Activated naive CD4-positive, alpha-beta T cell treated with anti-CD3 and anti-CD28 coated beads for 36 hours (primary cell): Measurements from ENCODE around the gene VENTX. TPM values are rescaled to one million over a fixed set of nuclear protein-coding genes. Genes with fewer than 3 reads are reported as not detected.

ENCODE experiments used
- CTCF ChIA-PET: fragments of 350-600 bp; sonication (Branson Sonifier 250); formaldehyde crosslinking; loops from one replicate; lab custom pipeline; 2021; ENCODE audit warnings: antibody characterized with exemption; lab: Charles Lee
- DNase-seq: peaks from one replicate; pipeline ENCODE4 v3.0.0-alpha.2; 2020
- H3K27ac Mint-ChIP-seq: one replicate; pipeline ENCODE4 v1.8.0; 2021; ENCODE audit warnings: mild to moderate bottlenecking, mixed read lengths
- H3K27me3 Mint-ChIP-seq: one replicate; pipeline ENCODE4 v1.8.0; 2021; ENCODE audit warnings: low read depth, mixed read lengths
- H3K36me3 Mint-ChIP-seq: one replicate; pipeline ENCODE4 v1.8.0; 2021; ENCODE audit warnings: low read depth, mixed read lengths
- H3K4me1 Mint-ChIP-seq: one replicate; pipeline ENCODE4 v1.8.0; 2021; ENCODE audit warnings: low read depth, mixed read lengths
- H3K4me3 Mint-ChIP-seq: one replicate; pipeline ENCODE4 v1.8.0; 2021; ENCODE audit warnings: mild to moderate bottlenecking, moderate library complexity, mixed read lengths
- H3K9me3 Mint-ChIP-seq: one replicate; pipeline ENCODE4 v1.8.0; 2021; ENCODE audit warnings: mixed read lengths
- intact Hi-C: fragments of 100-400 bp; cut with micrococcal nuclease; formaldehyde crosslinking; loops from one replicate; pipeline ENCODE4 v1.15.1; 2023
- total RNA-seq, 2 experiments: library from RNA; stranded (reverse); gene quantifications; one replicate each; pipeline ENCODE4 v1.2.3, GENCODE V29; 2021

Gene VENTX
- total RNA-seq, 2 experiments from 2014 or later: not detected

GRCh38 chr10:133275684-133276092 is 38.0 kb downstream of the VENTX start:
- Mint-ChIP-seq H3K27me3 (no peaks in the 10 kb centered on the region), H3K4me3 (peak overlapping the region; percentile 86), H3K9me3 (no peaks in the 10 kb centered on the region), H3K36me3 (peaks cover 11% of the 10 kb centered on the region), H3K27ac (peak overlapping the region; percentile 91), H3K4me1 (peaks cover 23% of the 10 kb centered on the region)
- peak; percentile 60 for DNase-seq
- CTCF ChIA-PET: interaction anchor here (0.7 to 1.7 kb wide), 9 partner anchors 10 to 132 kb away, joined by 3 to 9 read pairs (median 6); no protein-coding TSS in a partner anchor
- intact Hi-C loops: loop anchor here (1.0 to 5.0 kb wide), 7 partner anchors 16 to 738 kb away; partner anchors contain the start of gene INPP5A

DNA sequence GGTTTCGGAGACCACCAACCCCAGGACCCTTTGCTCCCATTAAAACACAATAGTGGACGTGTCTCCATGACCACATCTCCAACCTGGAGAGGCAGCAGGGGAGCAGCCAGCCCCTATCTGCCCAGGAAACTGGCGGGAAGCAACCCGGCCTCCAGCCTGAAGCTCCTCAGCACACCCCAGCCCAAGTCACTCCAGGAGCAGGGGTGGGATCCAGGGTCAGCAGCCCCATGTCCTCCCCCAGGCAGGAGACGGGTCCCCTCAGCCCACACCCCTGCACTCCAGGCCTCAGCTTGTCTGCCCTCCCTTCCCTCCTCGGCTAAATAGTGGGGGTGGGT is 38.4 kb downstream of the VENTX start:
- peaks cover 23% of the 10 kb centered on the region for H3K4me1 Mint-ChIP-seq
- intact Hi-C loops: loop anchor here (5.0 kb wide), 2 partner anchors 314 to 344 kb away; no protein-coding TSS in a partner anchor
- peak overlapping the region; percentile 86 for H3K4me3 Mint-ChIP-seq
- H3K9me3 Mint-ChIP-seq: no peaks in the 10 kb centered on the region
- no peaks in the 10 kb centered on the region for H3K27me3 Mint-ChIP-seq
- peaks cover 11% of the 10 kb centered on the region for H3K36me3 Mint-ChIP-seq
- H3K27ac Mint-ChIP-seq: peak overlapping the region; percentile 91
- CTCF ChIA-PET: interaction anchor here (0.6 to 1.7 kb wide), 6 partner anchors 11 to 133 kb away, joined by 4 to 9 read pairs (median 6); no protein-coding TSS in a partner anchor
- no peak for DNase-seq

- H3K4me1 Mint-ChIP-seq: peaks cover 23% of the 10 kb centered on the region
- H3K27me3 Mint-ChIP-seq: no peaks in the 10 kb centered on the region
- no peaks in the 10 kb centered on the region for H3K9me3 Mint-ChIP-seq
- peak within 1 kb of the TSS; percentile 91 for H3K27ac Mint-ChIP-seq
- CTCF ChIA-PET: interaction anchor here (0.6 to 1.7 kb wide), 5 partner anchors 11 to 133 kb away, joined by 3 to 8 read pairs (median 4); no protein-coding TSS in a partner anchor
- peak within 1 kb of the TSS; percentile 86 for H3K4me3 Mint-ChIP-seq
- intact Hi-C loops: loop anchor here (5.0 kb wide), 2 partner anchors 314 to 344 kb away; no protein-coding TSS in a partner anchor
- peak; percentile 77 for DNase-seq
- peaks cover 11% of the 10 kb centered on the region for H3K36me3 Mint-ChIP-seq
Measured at GRCh38 chr10:133276435-133277201, 39.0 kb downstream of the VENTX start, which contains the start of gene ADAM8. ADAM8 (minus strand) TSS chr10:133276868; CDS start chr10:133276817, 51 bp downstream.

GRCh38 chr10:133277277-133277992 is 39.8 kb downstream of the VENTX start:
- Mint-ChIP-seq H3K4me3 (peak overlapping the region; percentile 32), H3K27me3 (no peaks in the 10 kb centered on the region), H3K9me3 (no peaks in the 10 kb centered on the region), H3K4me1 (peaks cover 23% of the 10 kb centered on the region), H3K27ac (no peak overlapping the region), H3K36me3 (peaks cover 7% of the 10 kb centered on the region)
- CTCF ChIA-PET: interaction anchor here (0.7 to 1.6 kb wide), 3 partner anchors 20 to 134 kb away, joined by 3 to 4 read pairs (median 4); no protein-coding TSS in a partner anchor
- intact Hi-C loops: loop anchor here (5.0 kb wide), 2 partner anchors 315 to 345 kb away; no protein-coding TSS in a partner anchor
- no peak for DNase-seq

- Mint-ChIP-seq H3K27ac (peak overlapping the region; percentile 19), H3K4me1 (peaks cover 23% of the 10 kb centered on the region), H3K27me3 (no peaks in the 10 kb centered on the region), H3K9me3 (no peaks in the 10 kb centered on the region), H3K4me3 (no peak overlapping the region), H3K36me3 (peaks cover 7% of the 10 kb centered on the region)
- intact Hi-C loops: loop anchor here (5.0 kb wide), 2 partner anchors 316 to 346 kb away; no protein-coding TSS in a partner anchor
- DNase-seq: no peak
- CTCF ChIA-PET: interaction anchor here (1.0 to 2.8 kb wide), 4 partner anchors 20 to 135 kb away, joined by 3 to 7 read pairs (median 4); no protein-coding TSS in a partner anchor
Measured at GRCh38 chr10:133277993-133278576, 40.4 kb downstream of the VENTX start.

DNA sequence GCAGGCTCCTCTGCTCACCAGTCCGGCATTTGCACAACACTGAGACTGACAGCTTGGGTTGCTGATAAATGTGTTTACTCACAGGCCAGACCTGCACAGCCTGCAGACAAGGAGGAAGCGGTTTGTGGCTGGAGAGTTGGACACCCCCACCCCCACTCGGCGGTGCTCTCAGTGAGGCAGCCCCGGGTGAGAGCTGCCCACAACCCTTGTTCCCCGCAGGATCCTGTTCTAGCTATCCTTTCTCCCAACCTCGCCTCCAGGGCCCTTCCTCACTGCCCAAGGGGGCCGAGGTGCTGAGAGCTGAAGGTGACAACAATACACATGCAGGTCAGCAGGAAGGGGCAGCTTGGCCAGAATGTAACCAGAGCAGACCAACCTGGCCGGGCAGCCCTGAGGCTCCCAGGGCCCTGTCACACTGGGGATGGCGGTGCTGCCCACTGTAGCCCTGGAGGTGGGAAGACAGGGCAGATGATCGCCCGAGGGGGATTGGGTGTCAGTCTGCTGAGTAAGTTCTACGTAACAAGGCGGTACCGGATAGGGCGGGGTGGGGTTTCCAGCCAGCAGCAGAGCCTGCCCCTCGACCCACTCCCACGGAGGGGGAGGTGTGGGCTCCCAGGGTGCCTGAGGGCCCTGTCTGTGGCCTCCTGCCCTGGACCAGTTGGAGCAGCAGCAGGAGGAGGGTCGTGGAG is 41.1 kb downstream of the VENTX start:
- H3K36me3 Mint-ChIP-seq: peaks cover 10% of the 10 kb centered on the region
- CTCF ChIA-PET: interaction anchor here (1.0 to 2.8 kb wide), 4 partner anchors 21 to 135 kb away, joined by 3 to 7 read pairs (median 4); no protein-coding TSS in a partner anchor
- no peaks in the 10 kb centered on the region for H3K9me3 Mint-ChIP-seq
- H3K4me3 Mint-ChIP-seq: no peak overlapping the region
- no peak for DNase-seq
- H3K27me3 Mint-ChIP-seq: no peaks in the 10 kb centered on the region
- peaks cover 23% of the 10 kb centered on the region for H3K4me1 Mint-ChIP-seq
- H3K27ac Mint-ChIP-seq: peak overlapping the region; percentile 19
- intact Hi-C loops: loop anchor here (5.0 kb wide), 2 partner anchors 316 to 346 kb away; no protein-coding TSS in a partner anchor

DNA sequence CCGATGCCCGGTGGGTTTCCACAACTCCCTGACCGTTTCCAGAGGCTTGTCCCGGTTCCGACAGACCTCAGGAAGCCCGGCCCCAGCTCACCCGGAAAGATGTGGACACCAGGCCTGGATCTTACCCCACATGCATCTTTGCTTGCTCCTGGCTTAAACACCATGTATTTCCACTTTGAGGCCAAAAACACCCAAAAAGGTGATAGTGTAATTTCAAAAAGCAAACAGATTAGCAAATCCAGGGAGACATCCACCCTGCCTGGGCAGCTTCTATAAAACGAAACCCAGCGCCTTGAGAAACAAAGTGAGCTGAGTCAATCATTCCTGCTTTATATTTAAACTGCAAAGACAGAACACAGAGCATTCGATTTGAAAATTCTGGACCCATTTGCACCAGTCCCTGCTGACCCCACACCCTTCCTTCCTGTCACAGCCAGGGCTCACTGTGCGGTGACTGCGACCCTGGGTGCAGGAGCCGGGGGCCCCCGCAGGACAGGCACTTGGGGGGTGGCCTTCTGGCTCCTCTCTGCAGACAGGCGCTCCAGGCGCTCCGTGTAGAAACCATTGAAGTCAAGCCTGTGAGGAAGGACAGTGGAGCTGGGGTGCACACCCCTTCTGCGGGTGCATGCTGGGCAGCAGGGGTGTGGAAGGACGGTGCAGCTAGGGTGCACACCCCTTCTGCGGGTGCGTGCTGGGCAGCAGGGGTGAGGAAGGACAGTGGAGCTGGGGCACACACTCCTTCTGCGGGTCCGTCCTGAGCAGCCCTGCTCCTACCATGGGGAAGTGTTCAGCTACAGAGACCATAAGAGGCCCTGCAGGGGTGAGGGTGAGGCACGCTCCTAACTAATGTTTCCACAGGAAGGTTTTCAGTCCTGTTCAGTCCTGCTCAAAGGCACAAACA is 41.9 kb downstream of the VENTX start:
- no peak for DNase-seq
- Mint-ChIP-seq H3K27ac (no peak overlapping the region), H3K27me3 (no peaks in the 10 kb centered on the region), H3K4me3 (no peak overlapping the region), H3K9me3 (no peaks in the 10 kb centered on the region), H3K36me3 (peaks cover 11% of the 10 kb centered on the region), H3K4me1 (peaks cover 23% of the 10 kb centered on the region)
- CTCF ChIA-PET: interaction anchor here (0.6 to 2.8 kb wide), 3 partner anchors 15 to 28 kb away, joined by 3 to 7 read pairs (median 4); no protein-coding TSS in a partner anchor
- intact Hi-C loops: loop anchor here (5.0 kb wide), 2 partner anchors 317 to 347 kb away; no protein-coding TSS in a partner anchor

GRCh38 chr10:133280391-133281059 is 42.9 kb downstream of the VENTX start:
- CTCF ChIA-PET: interaction anchor here (0.6 to 2.8 kb wide), 3 partner anchors 16 to 298 kb away, joined by 3 to 7 read pairs (median 3); no protein-coding TSS in a partner anchor
- DNase-seq: no peak
- H3K4me1 Mint-ChIP-seq: peaks cover 20% of the 10 kb centered on the region
- no peaks in the 10 kb centered on the region for H3K9me3 Mint-ChIP-seq
- intact Hi-C loops: no loop called here
- H3K27ac Mint-ChIP-seq: no peak overlapping the region
- peaks cover 10% of the 10 kb centered on the region for H3K36me3 Mint-ChIP-seq
- no peaks in the 10 kb centered on the region for H3K27me3 Mint-ChIP-seq
- no peak overlapping the region for H3K4me3 Mint-ChIP-seq

- Mint-ChIP-seq H3K9me3 (no peaks in the 10 kb centered on the region), H3K4me1 (peaks cover 17% of the 10 kb centered on the region), H3K27ac (no peak overlapping the region), H3K36me3 (peaks cover 15% of the 10 kb centered on the region), H3K27me3 (no peaks in the 10 kb centered on the region), H3K4me3 (no peak overlapping the region)
- DNase-seq: no peak
- intact Hi-C loops: no loop called here
- CTCF ChIA-PET: interaction anchor here (0.6 kb wide), 1 partner anchor 299 kb away, joined by 3 read pairs; no protein-coding TSS in a partner anchor
Measured at GRCh38 chr10:133281084-133281483, 43.4 kb downstream of the VENTX start.
